Measurements from ENCODE around the gene CCDC102B. TPM values are rescaled to one million over a fixed set of nuclear protein-coding genes. Genes with fewer than 3 reads are reported as not detected.

CCDC102B gene
- total and polyA plus RNA-seq, 2 of the 8 experiments (the other 6 are each of a cell fraction or from before 2014, with no cell fraction given): 0.80 to 1.1 TPM

- Histone ChIP-seq H3K4ac (replicated peaks; ENCODE audit: insufficient read length, low read depth, low read length) (no peak overlapping the region), H3K36me3 (ENCODE audit: control insufficient read depth in 2 of 4, insufficient read depth in 4 of 4, low read length in 3 of 4) (no peaks in the 10 kb centered on the region), H3K9ac (replicated peaks in 1 of 4; ENCODE audit: extremely low read depth in 1 of 4, low read depth in 3 of 4, low read length in 3 of 4) (no peak overlapping the region), H3K23me2 (ENCODE audit: low read depth, low read length) (no peaks in the 10 kb centered on the region), H4K91ac (replicated peaks; ENCODE audit: insufficient read length, low read length) (no peak overlapping the region), H3K56ac (replicated peaks; ENCODE audit: insufficient read length, low read depth, low read length) (no peak overlapping the region), H3K9me3 (ENCODE audit: insufficient read depth in 2 of 2, low read depth in 1 of 2, low read length in 1 of 2) (no peaks in the 10 kb centered on the region), H2AFZ (ENCODE audit: low read length) (0 out of 2 replicates have a peak overlapping the region, but pooled peaks have one; percentile 40), H2BK5ac (ENCODE audit: low read depth, low read length) (no peak overlapping the region), H3K79me1 (ENCODE audit: low read depth, low read length) (no peaks in the 10 kb centered on the region), H3K23ac (ENCODE audit: insufficient read length) (no peak overlapping the region), H2BK120ac (replicated peaks; ENCODE audit: low read depth, low read length) (no peak overlapping the region), H2AK5ac (ENCODE audit: low read depth, low read length) (no peak overlapping the region), H2BK15ac (ENCODE audit: low read length) (no peak overlapping the region), H2BK20ac (ENCODE audit: low read length) (no peak overlapping the region), H4K8ac (ENCODE audit: extremely low read depth, insufficient read depth, low read length) (no peak overlapping the region), H3K4me2 (ENCODE audit: insufficient read depth in 1 of 2, low read depth in 2 of 2, low read length in 2 of 2) (no peak overlapping the region), H4K20me1 (replicated peaks in 1 of 2; ENCODE audit: control insufficient read depth in 1 of 2, insufficient read depth in 2 of 2, low read length in 2 of 2) (no peaks in the 10 kb centered on the region), H3K14ac (ENCODE audit: insufficient read length) (no peak overlapping the region), H3K4me3 (ENCODE audit: extremely low read depth in 1 of 4, insufficient read depth in 2 of 4, low read depth in 3 of 4, low read length in 4 of 4) (no peak overlapping the region), H3K4me1 (replicated peaks in 1 of 4; ENCODE audit: control insufficient read depth in 3 of 4, insufficient read depth in 4 of 4, low read length in 3 of 4) (no peaks in the 10 kb centered on the region), H4K5ac (ENCODE audit: insufficient read length, low read depth, low read length) (no peak overlapping the region), H3K18ac (ENCODE audit: extremely low read depth, low read length) (no peak overlapping the region), H3K27me3 (replicated peaks in 1 of 4; ENCODE audit: control insufficient read depth in 3 of 4, extremely low read depth in 1 of 4, insufficient read depth in 3 of 4, low read length in 3 of 4) (no peaks in the 10 kb centered on the region), H2BK12ac (ENCODE audit: low read depth, low read length) (no peak overlapping the region), H3K27ac (ENCODE audit: low read depth, low read length) (no peak overlapping the region), H3K79me2 (ENCODE audit: control insufficient read depth in 1 of 2, insufficient read depth in 2 of 2, low read length in 2 of 2) (no peaks in the 10 kb centered on the region)
- DNase-seq (ENCODE audit: low read depth in 1 of 2, low spot score in 2 of 2) (no peak), FAIRE-seq (no peak)
- ChIA-PET CTCF (ENCODE audit: partially characterized antibody) (interaction anchor here (0.6 kb wide), 1 partner anchor 299 kb away, joined by 3 read pairs; no protein-coding TSS in a partner anchor), POLR2A (ENCODE audit: partially characterized antibody) (no interaction called here)
- WGBS, 2 experiments (ENCODE audit: extremely low coverage in 1 of 2, insufficient coverage in 1 of 2, insufficient read length in 1 of 2, insufficient replicate concordance in 2 of 2, low coverage in 1 of 2, low lambda C conversion rate in 2 of 2, missing lambda C conversion rate in 1 of 2): 64% methylated on average over 2 of the region's 2 CpGs; no CpG with 5 or more reads in 1 of the 2 experiments
- no peak for TF ChIP-seq ASH2L (IDR thresholded peaks at IDR 0.05; ENCODE audit: low read length)
- no peak for TF ChIP-seq BACH1 (IDR thresholded peaks at IDR 0.05; ENCODE audit: low read length)
- TF ChIP-seq USF2 (IDR thresholded peaks at IDR 0.05; ENCODE audit: low read length): no peak
- TF ChIP-seq GTF2F1 (IDR thresholded peaks at IDR 0.05; ENCODE audit: borderline replicate concordance, low read depth, low read length): no peak
- TF ChIP-seq KDM4A (IDR thresholded peaks at IDR 0.05; ENCODE audit: low read depth, low read length, severe bottlenecking): no peak
- TF ChIP-seq ATF2 (IDR thresholded peaks at IDR 0.05; ENCODE audit: low read length): no peak
- TF ChIP-seq CBX8 (IDR thresholded peaks at IDR 0.05; ENCODE audit: borderline replicate concordance, low read depth, low read length): no peak
- TF ChIP-seq POLR2A (IDR thresholded peaks at IDR 0.05; ENCODE audit: control extremely low read depth in 1 of 2, low read depth in 2 of 2, low read length in 2 of 2): no peak
- TF ChIP-seq SP1 (IDR thresholded peaks at IDR 0.05; ENCODE audit: low read depth, low read length): no peak
- no peak for TF ChIP-seq E2F6 (IDR thresholded peaks at IDR 0.05)
Observed at GRCh38 chr18:68985172-68985820, 187.4 kb downstream of the CCDC102B start.
